ENCODE results near the gene AFDN. TPM values are rescaled to one million over a fixed set of nuclear protein-coding genes. Genes with fewer than 3 reads are reported as not detected.

Gene AFDN
- total RNA-seq, 1 donor from 2014 or later = 212 TPM

DNA sequence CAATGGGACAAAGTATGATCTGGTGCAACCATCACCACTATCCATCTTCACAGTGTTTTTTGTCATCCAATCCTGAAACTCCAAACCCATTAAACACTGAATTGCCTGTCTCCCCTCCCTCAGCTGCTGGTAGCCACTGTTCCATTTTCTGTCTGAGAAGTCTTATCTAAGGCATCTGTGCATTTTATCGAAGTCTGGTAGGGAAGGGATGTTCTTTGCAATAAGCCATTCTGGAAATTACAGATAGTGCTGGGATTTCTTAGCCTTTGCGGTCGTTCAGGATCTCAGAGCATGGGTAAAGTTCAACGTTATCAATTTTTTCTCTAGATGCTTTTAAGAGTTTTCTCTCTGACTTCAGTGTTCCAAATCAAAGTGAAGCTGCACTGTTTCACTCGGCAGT is 194.9 kb downstream of the AFDN start:
- no peak for ATAC-seq
- intact Hi-C loops (cut with DNase I) = no loop called here
- no peak for DNase-seq (ENCODE audit: low spot score)

Other genes starting within 250 kb of the AFDN start
- gene KIF25, start 170.8 kb downstream of the AFDN start, total RNA-seq = 1.6 TPM